GM23248 (cell line): ENCODE data around the gene RAB6B. TPM values are rescaled to one million over a fixed set of nuclear protein-coding genes. Genes with fewer than 3 reads are reported as not detected.

Source experiments
- DNase-seq: peaks from one replicate; pipeline ENCODE4 v3.0.0-alpha.2; 2015
- H2AFZ ChIP-seq: fragments of 200-600 bp; sonication (generic); 2 replicates; pipeline ENCODE4 v1.6.1; 2016; ENCODE audit warnings: antibody characterized with exemption
- H3F3A ChIP-seq: fragments of 200-600 bp; sonication (generic); 2 replicates; pipeline ENCODE4 v1.6.1; 2016; ENCODE audit warnings: mild to moderate bottlenecking, antibody characterized with exemption, mixed run types; ENCODE audit not compliant: insufficient read depth
- H3K27ac ChIP-seq: fragments of 200-600 bp; sonication (generic); 2 replicates; pipeline ENCODE4 v1.5.1; 2016; ENCODE audit warnings: mild to moderate bottlenecking
- H3K27me3 ChIP-seq: fragments of 200-600 bp; sonication (generic); replicated peaks from 2 replicates; pipeline ENCODE4 v1.6.1; 2016; ENCODE audit warnings: mild to moderate bottlenecking; ENCODE audit not compliant: insufficient read depth
- H3K36me3 ChIP-seq: fragments of 200-600 bp; sonication (generic); 2 replicates; pipeline ENCODE4 v1.6.1; 2016; ENCODE audit warnings: low read depth, mild to moderate bottlenecking
- H3K4me1 ChIP-seq: fragments of 200-600 bp; sonication (generic); 2 replicates; pipeline ENCODE4 v1.6.1; 2016; ENCODE audit warnings: mild to moderate bottlenecking; ENCODE audit not compliant: insufficient read depth
- H3K4me2 ChIP-seq: fragments of 200-600 bp; sonication (generic); one replicate; pipeline ENCODE4 v1.6.1; 2016; ENCODE audit warnings: mild to moderate bottlenecking; ENCODE audit not compliant: unreplicated experiment
- H3K4me3 ChIP-seq: fragments of 200-600 bp; sonication (generic); 2 replicates; pipeline ENCODE4 v1.5.1; 2016; ENCODE audit warnings: mild to moderate bottlenecking
- H3K79me2 ChIP-seq: fragments of 200-600 bp; sonication (generic); 2 replicates; pipeline ENCODE4 v1.6.1; 2016; ENCODE audit warnings: mild to moderate bottlenecking; ENCODE audit not compliant: insufficient read depth
- H3K9ac ChIP-seq: fragments of 200-600 bp; sonication (generic); 2 replicates; pipeline ENCODE4 v1.6.1; 2016; ENCODE audit warnings: mild to moderate bottlenecking
- H3K9me2 ChIP-seq: fragments of 200-600 bp; sonication (generic); 2 replicates; pipeline ENCODE4 v1.6.1; 2016; ENCODE audit warnings: mixed run types, mild to moderate bottlenecking, moderate library complexity; ENCODE audit not compliant: insufficient read depth
- H3K9me3 ChIP-seq: fragments of 200-600 bp; sonication (generic); one replicate; pipeline ENCODE4 v1.6.1; 2017; ENCODE audit warnings: low read depth
- H4K20me1 ChIP-seq: fragments of 200-600 bp; sonication (generic); 2 replicates; pipeline ENCODE4 v1.6.0; 2016; ENCODE audit not compliant: insufficient read depth
- EZH2 ChIP-seq: fragments of 200-600 bp; sonication (generic); IDR thresholded peaks from 2 replicates; pipeline ENCODE4 v1.6.1; 2018; ENCODE audit warnings: antibody characterized with exemption, mild to moderate bottlenecking; ENCODE audit not compliant: insufficient read depth, poor library complexity, severe bottlenecking
- EZH2phosphoT487 ChIP-seq: fragments of 200-600 bp; sonication (generic); IDR thresholded peaks from 2 replicates; pipeline ENCODE4 v1.6.1; 2018; ENCODE audit warnings: antibody characterized with exemption, moderate library complexity, mild to moderate bottlenecking, low read depth; ENCODE audit not compliant: insufficient read depth
- WGBS, 2 experiments: methylation state at CpG; one replicate each; pipeline ENCODE4 v1.1.6; 2015 to 2017; ENCODE audit warnings: low lambda C conversion rate in 2 of 2, low coverage in 1 of 2; ENCODE audit errors: missing lambda C conversion rate in 2 of 2; 5-methylcytosine and 5-hydroxymethylcytosine counted together
- in situ Hi-C: fragments of 300-500 bp; cut with MboI; formaldehyde crosslinking; loops from 2 replicates; pipeline ENCODE4 v1.15.0; 2020
- polyA plus RNA-seq: library from polyadenylated mRNA; unstranded; fragments of >200 nt; fragmentation: Nextera tagmentation; extraction: Ambion mirVana; gene quantifications from 2 replicates; pipeline ENCODE4 v1.2.1, GENCODE V29; 2016
- total RNA-seq: library from RNA; depleted of rRNA; stranded (reverse); fragments of >200 nt; shearing (Covaris generic); gene quantifications from 2 replicates; pipeline ENCODE4 v1.2.3, GENCODE V29; 2014

The RAB6B gene
- total and polyA plus RNA-seq, 2 experiments from 2014 or later, result 0.59 to 0.76 TPM

GRCh38 chr3:133943031-133943535 is 47.4 kb upstream of the RAB6B start:
- TF ChIP-seq EZH2phosphoT487, result no peak
- no peak for TF ChIP-seq EZH2
- Histone ChIP-seq H3K9me3 (no peaks in the 10 kb centered on the region), H3K4me3 (no peak overlapping the region), H3K9ac (no peak overlapping the region), H3F3A (peaks cover 27% of the 10 kb centered on the region), H3K27ac (no peak overlapping the region), H3K36me3 (no peaks in the 10 kb centered on the region), H3K27me3 (no peaks in the 10 kb centered on the region), H2AFZ (no peak overlapping the region), H3K79me2 (no peaks in the 10 kb centered on the region), H3K4me1 (peaks cover 31% of the 10 kb centered on the region), H3K4me2 (no peak overlapping the region), H3K9me2 (no peaks in the 10 kb centered on the region), H4K20me1 (no peaks in the 10 kb centered on the region)
- WGBS, 2 experiments, result 93 to 95% methylated on average over 2 of the region's 2 CpGs
- DNase-seq, result no peak
- in situ Hi-C loops, result loop anchor here (25.0 kb wide), 1 partner anchor 544 kb away; the partner anchor contains the start of genes ANAPC13 and CEP63

GRCh38 chr3:133941415-133941821 is 45.7 kb upstream of the RAB6B start:
- Histone ChIP-seq H3K27me3 (no peaks in the 10 kb centered on the region), H4K20me1 (no peaks in the 10 kb centered on the region), H3K4me1 (peaks cover 37% of the 10 kb centered on the region), H2AFZ (no peak overlapping the region), H3K27ac (no peak overlapping the region), H3K36me3 (no peaks in the 10 kb centered on the region), H3F3A (peaks cover 27% of the 10 kb centered on the region), H3K4me3 (no peak overlapping the region), H3K9ac (no peak overlapping the region), H3K9me3 (no peaks in the 10 kb centered on the region), H3K9me2 (no peaks in the 10 kb centered on the region), H3K4me2 (no peak overlapping the region), H3K79me2 (no peaks in the 10 kb centered on the region)
- in situ Hi-C loops, result loop anchor here (25.0 kb wide), 1 partner anchor 546 kb away; the partner anchor contains the start of genes ANAPC13 and CEP63
- no peak for DNase-seq
- WGBS, 2 experiments, result 69 to 81% methylated on average over 7 of the region's 7 CpGs
- TF ChIP-seq EZH2 (no peak), EZH2phosphoT487 (no peak)

GRCh38 chr3:133940536-133940935 is 44.9 kb upstream of the RAB6B start:
- in situ Hi-C loops, result loop anchor here (25.0 kb wide), 1 partner anchor 547 kb away; the partner anchor contains the start of genes ANAPC13 and CEP63
- Histone ChIP-seq H3K9me3 (no peaks in the 10 kb centered on the region), H3K79me2 (no peaks in the 10 kb centered on the region), H3K4me3 (no peak overlapping the region), H3K4me1 (peaks cover 37% of the 10 kb centered on the region), H3K27ac (no peak overlapping the region), H3K27me3 (no peaks in the 10 kb centered on the region), H3F3A (peaks cover 24% of the 10 kb centered on the region), H4K20me1 (no peaks in the 10 kb centered on the region), H3K36me3 (no peaks in the 10 kb centered on the region), H3K9ac (no peak overlapping the region), H3K4me2 (no peak overlapping the region), H2AFZ (no peak overlapping the region), H3K9me2 (no peaks in the 10 kb centered on the region)
- WGBS, 2 experiments, result 93 to 94% methylated on average over 10 of the region's 10 CpGs
- no peak for DNase-seq
- no peak for TF ChIP-seq EZH2phosphoT487
- no peak for TF ChIP-seq EZH2

- Histone ChIP-seq H3K4me3 (no peak overlapping the region), H3K36me3 (no peaks in the 10 kb centered on the region), H3F3A (peaks cover 13% of the 10 kb centered on the region), H3K4me1 (peaks cover 26% of the 10 kb centered on the region), H3K9me3 (no peaks in the 10 kb centered on the region), H2AFZ (no peak overlapping the region), H3K9me2 (no peaks in the 10 kb centered on the region), H3K27me3 (no peaks in the 10 kb centered on the region), H3K79me2 (no peaks in the 10 kb centered on the region), H4K20me1 (no peaks in the 10 kb centered on the region), H3K9ac (no peak overlapping the region), H3K4me2 (no peak overlapping the region), H3K27ac (no peak overlapping the region)
- no peak for TF ChIP-seq EZH2phosphoT487
- no peak for TF ChIP-seq EZH2
- in situ Hi-C loops, result loop anchor here (10.0 to 25.0 kb wide), 2 partner anchors 255 to 548 kb away; partner anchors contain the start of genes ANAPC13 and CEP63
- WGBS, 2 experiments, result 88 to 96% methylated on average over 1 of the region's 1 CpG
- DNase-seq, result no peak
These were observed 43.8 kb upstream of the RAB6B start for GRCh38 chr3:133939463-133939835.
